ENCODE measurements around the gene ZNF70. TPM values are rescaled to one million over a fixed set of nuclear protein-coding genes. Genes with fewer than 3 reads are reported as not detected.

Gene ZNF70
- total RNA-seq, 1 experiment from 2014 or later, result 3.3 TPM

- TF ChIP-seq E2F4 (CRISPR knock-in tag; IDR thresholded peaks at IDR 0.05; ENCODE audit: borderline replicate concordance, low read depth), result no peak
- TF ChIP-seq FOXJ3 (CRISPR knock-in tag; IDR thresholded peaks at IDR 0.05; ENCODE audit: borderline replicate concordance), result no peak
- TF ChIP-seq RELA (CRISPR knock-in tag; IDR thresholded peaks at IDR 0.05; ENCODE audit: borderline replicate concordance), result no peak
Observed at GRCh38 chr22:23781065-23781464, 30.2 kb upstream of the ZNF70 start (continued).

GRCh38 chr22:23780146-23780748, 29.3 kb upstream of the ZNF70 start:
- ATAC-seq (no peak), DNase-seq (ENCODE audit: low spot score) (no peak)
- no peaks in the 10 kb centered on the region for H3K9me3 Mint-ChIP-seq
- no peaks in the 10 kb centered on the region for H3K36me3 Mint-ChIP-seq
- H3K4me1 Mint-ChIP-seq, result no peaks in the 10 kb centered on the region
- TF ChIP-seq NFYB (CRISPR knock-in tag; conservative IDR thresholded peaks at IDR 0.05; ENCODE audit: low read depth) (no peak), AFF4 (CRISPR knock-in tag; IDR thresholded peaks at IDR 0.05; ENCODE audit: borderline replicate concordance) (no peak), ATF6 (CRISPR knock-in tag; IDR thresholded peaks at IDR 0.05) (no peak), ZNF138 (CRISPR knock-in tag; conservative IDR thresholded peaks at IDR 0.05) (no peak), ZNF396 (CRISPR knock-in tag; IDR thresholded peaks at IDR 0.05; ENCODE audit: borderline replicate concordance) (no peak), ZNF219 (CRISPR knock-in tag; IDR thresholded peaks at IDR 0.05; ENCODE audit: borderline replicate concordance) (no peak), ARID4B (CRISPR knock-in tag; IDR thresholded peaks at IDR 0.05; ENCODE audit: borderline replicate concordance) (no peak), RELA (CRISPR knock-in tag; IDR thresholded peaks at IDR 0.05; ENCODE audit: borderline replicate concordance) (no peak), CDX4 (CRISPR knock-in tag; IDR thresholded peaks at IDR 0.05; ENCODE audit: borderline replicate concordance) (no peak), USF2 (CRISPR knock-in tag; IDR thresholded peaks at IDR 0.05) (no peak), PRRX2 (CRISPR knock-in tag; IDR thresholded peaks at IDR 0.05) (no peak), SP1 (CRISPR knock-in tag; conservative IDR thresholded peaks at IDR 0.05) (no peak), ZNF416 (CRISPR knock-in tag; IDR thresholded peaks at IDR 0.05) (no peak), MYBL2 (CRISPR knock-in tag; IDR thresholded peaks at IDR 0.05) (no peak)
- POLR2A ChIA-PET, result no interaction called here
- peaks cover 1% of the 10 kb centered on the region for H3K27me3 Mint-ChIP-seq (ENCODE audit: low read depth)
- CTCF ChIA-PET, result interaction anchor here (0.6 to 1.7 kb wide), 3 partner anchors 70 to 114 kb away, joined by 3 to 5 read pairs (median 4); partner anchors contain the start of gene MIF
- H3K27ac Mint-ChIP-seq, result no peak overlapping the region
- H3K4me3 Mint-ChIP-seq, result no peak overlapping the region
